ENCODE measurements around the gene FLT3LG. TPM values are rescaled to one million over a fixed set of nuclear protein-coding genes. Genes with fewer than 3 reads are reported as not detected.
A peak's percentile ranks its signal among the peaks of the same experiment; 100 is the strongest.

FLT3LG gene
- total and polyA plus RNA-seq, 2 of the 8 experiments (the other 6 are each of a cell fraction or from before 2014, with no cell fraction given) = 1.6 to 3.2 TPM

DNA sequence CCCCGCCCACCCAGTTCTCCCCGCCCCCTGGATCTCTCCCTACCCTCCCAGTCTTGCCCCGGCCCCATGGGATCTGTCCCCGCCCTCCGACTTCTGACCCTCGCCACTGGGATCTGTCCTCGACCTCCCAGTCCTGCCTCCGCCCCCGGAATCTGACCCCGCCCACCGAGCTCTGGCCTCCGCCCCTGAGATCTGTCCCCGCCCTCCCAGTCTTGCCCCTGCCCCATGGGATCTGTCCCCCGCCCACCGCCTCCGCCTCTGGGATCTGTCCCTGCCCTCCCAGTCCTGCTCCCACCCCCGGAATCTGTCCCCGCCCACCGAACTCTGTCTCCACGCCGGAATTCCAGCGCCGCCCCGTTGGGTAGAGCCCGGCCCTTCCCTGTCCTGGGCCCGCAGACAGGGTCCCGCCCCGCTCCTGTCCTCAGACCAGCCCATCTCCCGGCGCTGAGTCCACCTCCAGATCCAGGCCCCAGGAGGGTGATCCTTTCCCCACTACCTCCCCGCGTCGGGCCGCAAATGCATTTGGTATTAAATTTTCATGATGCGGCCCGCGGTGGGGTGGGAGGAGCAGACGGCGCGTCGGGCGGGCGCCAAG lies 31.1 kb upstream of the FLT3LG start:
- POLR2A ChIA-PET (ENCODE audit: partially characterized antibody) = interaction anchor here (0.9 to 4.1 kb wide), 9 partner anchors 9 to 234 kb away, joined by 3 to 13 read pairs (median 3); partner anchors contain the start of genes ALDH16A1, PIH1D1 and PRMT1
- TF ChIP-seq CBX5 (IDR thresholded peaks at IDR 0.05; ENCODE audit: low read depth, low read length) (no peak), USF2 (IDR thresholded peaks at IDR 0.05; ENCODE audit: low read length) (no peak), RBBP5 (IDR thresholded peaks at IDR 0.05; ENCODE audit: borderline replicate concordance, low read depth, low read length) (no peak), EGR1 (IDR thresholded peaks at IDR 0.05; ENCODE audit: borderline replicate concordance, low read depth, low read length) (peak; percentile 85; the same call in 1 of the 2 replicates), SIRT6 (IDR thresholded peaks at IDR 0.05; ENCODE audit: low read length) (no peak), PHF8 (conservative IDR thresholded peaks at IDR 0.05; ENCODE audit: low read depth, low read length) (peak; percentile 51; the same call in 1 of the 2 replicates), ZNF274 (IDR thresholded peaks at IDR 0.05; ENCODE audit: borderline replicate concordance, extremely low read depth, low read length) (no peak), SUZ12 (IDR thresholded peaks at IDR 0.05; ENCODE audit: low read length) (no peak), YY1 (IDR thresholded peaks at IDR 0.05; ENCODE audit: low read depth, low read length) (no peak), CREB1 (IDR thresholded peaks at IDR 0.05) (no peak; the same call in 1 of the 2 replicates), GABPA (IDR thresholded peaks at IDR 0.05; ENCODE audit: borderline replicate concordance, insufficient read depth, low read length) (no peak), SP4 (IDR thresholded peaks at IDR 0.05; ENCODE audit: low read length) (0 out of 2 replicates have a peak, but pooled peaks have one; percentile 1)

More for the DNA sequence above, 31.1 kb upstream of the FLT3LG start:
- peaks cover 18% of the 10 kb centered on the region; the same call in 1 of the 2 replicates for H3K23me2 ChIP-seq (ENCODE audit: low read depth, low read length)
- no peaks in the 10 kb centered on the region for H3K79me2 ChIP-seq (ENCODE audit: control insufficient read depth in 1 of 2, insufficient read depth in 2 of 2, low read length in 2 of 2)
- peak overlapping the region; percentile 53 to 73 for H3K4me2 ChIP-seq (ENCODE audit: insufficient read depth in 1 of 2, low read depth in 2 of 2, low read length in 2 of 2)
- no peak overlapping the region for H2BK12ac ChIP-seq (ENCODE audit: low read depth, low read length)
- H2BK20ac ChIP-seq (ENCODE audit: low read length) = no peak overlapping the region
- FAIRE-seq (no peak), DNase-seq (ENCODE audit: low read depth in 1 of 2, low spot score in 2 of 2) (peak; percentile 96 to 100)
- peak overlapping the region in 2 of 4 experiments; percentile 12 to 29; a peak in 2 of 7 replicates for H3K9ac ChIP-seq (replicated peaks in 1 of 4; ENCODE audit: extremely low read depth in 1 of 4, low read depth in 3 of 4, low read length in 3 of 4)
- H2BK15ac ChIP-seq (ENCODE audit: low read length) = no peak overlapping the region
- no peak overlapping the region for H2AK5ac ChIP-seq (ENCODE audit: low read depth, low read length)
- H3K27ac ChIP-seq (ENCODE audit: low read depth, low read length) = peak overlapping the region; percentile 53; the same call in 1 of the 2 replicates
- H3K23ac ChIP-seq (ENCODE audit: insufficient read length) = no peak overlapping the region
- CTCF ChIA-PET (ENCODE audit: partially characterized antibody) = interaction anchor here (0.9 to 7.9 kb wide), 12 partner anchors 12 to 716 kb away, joined by 3 to 88 read pairs (median 4); partner anchors contain the start of genes GFY and PTH2
- peaks cover 0 to 10% (median 7%) of the 10 kb centered on the region in 4 experiments; a peak in 6 of 7 replicates for H3K4me1 ChIP-seq (replicated peaks in 1 of 4; ENCODE audit: control insufficient read depth in 3 of 4, insufficient read depth in 4 of 4, low read length in 3 of 4)
- peaks cover 4 to 6% of the 10 kb centered on the region in 2 experiments for H4K20me1 ChIP-seq (replicated peaks in 1 of 2; ENCODE audit: control insufficient read depth in 1 of 2, insufficient read depth in 2 of 2, low read length in 2 of 2)
- no peak overlapping the region for H2BK120ac ChIP-seq (replicated peaks; ENCODE audit: low read depth, low read length)
- H3K4ac ChIP-seq (replicated peaks; ENCODE audit: insufficient read length, low read depth, low read length) = no peak overlapping the region
- H3K79me1 ChIP-seq (ENCODE audit: low read depth, low read length) = no peaks in the 10 kb centered on the region
- peak overlapping the region; percentile 60 for H4K8ac ChIP-seq (ENCODE audit: extremely low read depth, insufficient read depth, low read length)
- no peak overlapping the region for H3K14ac ChIP-seq (ENCODE audit: insufficient read length)
- no peaks in the 10 kb centered on the region for H3K9me3 ChIP-seq (ENCODE audit: insufficient read depth in 2 of 2, low read depth in 1 of 2, low read length in 1 of 2)
- no peak overlapping the region for H2AFZ ChIP-seq (ENCODE audit: low read length)
- peaks cover 5 to 9% (median 7%) of the 10 kb centered on the region in 4 experiments; a peak in 6 of 8 replicates for H3K36me3 ChIP-seq (ENCODE audit: control insufficient read depth in 2 of 4, insufficient read depth in 4 of 4, low read length in 3 of 4)
- peak overlapping the region; percentile 46 to 69 (median 62) for H3K4me3 ChIP-seq (ENCODE audit: extremely low read depth in 1 of 4, insufficient read depth in 2 of 4, low read depth in 3 of 4, low read length in 4 of 4)
- H2BK5ac ChIP-seq (ENCODE audit: low read depth, low read length) = peak overlapping the region; percentile 88; the same call in 1 of the 2 replicates
- H4K91ac ChIP-seq (replicated peaks; ENCODE audit: insufficient read length, low read length) = no peak overlapping the region
- H3K56ac ChIP-seq (replicated peaks; ENCODE audit: insufficient read length, low read depth, low read length) = no peak overlapping the region
- WGBS, 2 experiments (ENCODE audit: extremely low coverage in 1 of 2, insufficient coverage in 1 of 2, insufficient read length in 1 of 2, insufficient replicate concordance in 2 of 2, low coverage in 1 of 2, low lambda C conversion rate in 2 of 2, missing lambda C conversion rate in 1 of 2) = 0% methylated on average over 22 of the region's 43 CpGs; no CpG with 5 or more reads in 1 of the 2 experiments
- H3K27me3 ChIP-seq (replicated peaks in 1 of 4; ENCODE audit: control insufficient read depth in 3 of 4, extremely low read depth in 1 of 4, insufficient read depth in 3 of 4, low read length in 3 of 4) = peaks cover 18 to 32% (median 30%) of the 10 kb centered on the region in 4 experiments
- no peak overlapping the region for H4K5ac ChIP-seq (ENCODE audit: insufficient read length, low read depth, low read length)
- H3K18ac ChIP-seq (ENCODE audit: extremely low read depth, low read length) = peak overlapping the region; percentile 90

Data from H1 (cell line).